Stimulated activated CD4-positive, alpha-beta T cell treated with anti-CD3 and anti-CD28 coated beads, Interleukin-1b, Interleukin-23, amount 100 ng/mL, for 24 hours (primary cell): ENCODE data around the gene MRPS12.
"Not testable (repeated sequence)": the region's sequence is repeated elsewhere in the genome, so short reads cannot be mapped to it uniquely, and the experiment has no call there.

ENCODE experiments used
- DNase-seq, 4 experiments: peaks; one replicate each; pipeline ENCODE4 v3.0.0-alpha.2; 2020; ENCODE audit warnings: low read depth in 4 of 4, low spot score in 1 of 4

The MRPS12 gene

GRCh38 chr19:38933544-38933943, 2.8 kb downstream of the MRPS12 start:
- no peak for DNase-seq

- no peak for DNase-seq
These were observed 9.2 kb downstream of the MRPS12 start for GRCh38 chr19:38939957-38940356.

- not testable (repeated sequence) for DNase-seq
These were observed 10.7 kb downstream of the MRPS12 start for GRCh38 chr19:38941466-38941865.

- no peak for DNase-seq
These were observed 11.2 kb downstream of the MRPS12 start for GRCh38 chr19:38941979-38942378.

GRCh38 chr19:38942471-38943181, 11.9 kb downstream of the MRPS12 start:
- DNase-seq = no peak

GRCh38 chr19:38944981-38945506, 14.3 kb downstream of the MRPS12 start:
- no peak for DNase-seq

GRCh38 chr19:38945562-38946228, 15.0 kb downstream of the MRPS12 start:
- DNase-seq = no peak

- no peak for DNase-seq
These were observed 15.7 kb downstream of the MRPS12 start for GRCh38 chr19:38946229-38947010.

GRCh38 chr19:38949580-38950367, 19.0 kb downstream of the MRPS12 start:
- DNase-seq = peak; percentile 52 to 89 (median 74)

GRCh38 chr19:38951187-38951586, 20.4 kb downstream of the MRPS12 start:
- no peak for DNase-seq

- no peak for DNase-seq
These were observed 21.8 kb downstream of the MRPS12 start for GRCh38 chr19:38952395-38953165.

- DNase-seq = no peak
These were observed 22.9 kb downstream of the MRPS12 start for GRCh38 chr19:38953677-38954076.

GRCh38 chr19:38956264-38956663, 25.5 kb downstream of the MRPS12 start:
- DNase-seq = no peak

GRCh38 chr19:38958301-38958700, 27.6 kb downstream of the MRPS12 start:
- no peak for DNase-seq

GRCh38 chr19:38959618-38960017, 28.9 kb downstream of the MRPS12 start:
- no peak for DNase-seq

GRCh38 chr19:38964738-38965137, 34.0 kb downstream of the MRPS12 start:
- DNase-seq = no peak

GRCh38 chr19:38966149-38966548, 35.4 kb downstream of the MRPS12 start:
- DNase-seq = not testable (repeated sequence)

GRCh38 chr19:38970664-38971532, 40.2 kb downstream of the MRPS12 start:
- DNase-seq = no peak

- DNase-seq = no peak
These were observed 40.9 kb downstream of the MRPS12 start for GRCh38 chr19:38971672-38972071.
